Embryonic facial prominence (tissue), 1 donor: ENCODE data around the gene MB.

Experiments
- DNase-seq: peaks from one replicate; pipeline ENCODE4 v3.0.0-alpha.2; 2016; ENCODE audit errors: extremely low spot score

The MB gene

GRCh38 chr22:35572556-35572955, 44.6 kb downstream of the MB start:
- no peak for DNase-seq

DNA sequence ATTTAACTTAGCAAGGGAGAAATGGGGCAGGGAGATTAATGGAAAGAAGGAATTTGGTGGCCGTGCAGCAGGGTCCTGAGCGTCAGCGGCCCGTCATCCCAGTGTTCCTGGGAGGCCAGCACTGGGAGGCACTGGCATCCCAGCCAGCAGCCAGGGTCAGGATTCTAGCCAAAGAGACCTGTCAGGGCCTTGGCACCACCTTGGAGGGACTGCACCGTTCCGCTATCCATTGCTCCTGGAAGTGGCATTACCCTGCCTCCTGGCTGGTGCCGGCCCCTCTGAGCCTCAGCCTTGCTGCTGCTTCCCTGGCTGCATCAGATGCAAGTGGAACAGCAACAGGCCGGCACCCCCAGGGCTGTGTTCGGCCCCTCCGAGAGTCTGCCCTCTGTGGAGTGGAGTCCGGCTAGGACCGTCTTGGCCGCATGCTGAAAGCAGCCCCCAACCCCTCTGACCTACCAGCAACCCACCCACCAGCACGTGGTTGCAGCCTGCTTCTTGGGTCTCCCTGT, 46.4 kb downstream of the MB start:
- no peak for DNase-seq

- DNase-seq = no peak
These were observed 47.2 kb downstream of the MB start for GRCh38 chr22:35569916-35570315.

DNA sequence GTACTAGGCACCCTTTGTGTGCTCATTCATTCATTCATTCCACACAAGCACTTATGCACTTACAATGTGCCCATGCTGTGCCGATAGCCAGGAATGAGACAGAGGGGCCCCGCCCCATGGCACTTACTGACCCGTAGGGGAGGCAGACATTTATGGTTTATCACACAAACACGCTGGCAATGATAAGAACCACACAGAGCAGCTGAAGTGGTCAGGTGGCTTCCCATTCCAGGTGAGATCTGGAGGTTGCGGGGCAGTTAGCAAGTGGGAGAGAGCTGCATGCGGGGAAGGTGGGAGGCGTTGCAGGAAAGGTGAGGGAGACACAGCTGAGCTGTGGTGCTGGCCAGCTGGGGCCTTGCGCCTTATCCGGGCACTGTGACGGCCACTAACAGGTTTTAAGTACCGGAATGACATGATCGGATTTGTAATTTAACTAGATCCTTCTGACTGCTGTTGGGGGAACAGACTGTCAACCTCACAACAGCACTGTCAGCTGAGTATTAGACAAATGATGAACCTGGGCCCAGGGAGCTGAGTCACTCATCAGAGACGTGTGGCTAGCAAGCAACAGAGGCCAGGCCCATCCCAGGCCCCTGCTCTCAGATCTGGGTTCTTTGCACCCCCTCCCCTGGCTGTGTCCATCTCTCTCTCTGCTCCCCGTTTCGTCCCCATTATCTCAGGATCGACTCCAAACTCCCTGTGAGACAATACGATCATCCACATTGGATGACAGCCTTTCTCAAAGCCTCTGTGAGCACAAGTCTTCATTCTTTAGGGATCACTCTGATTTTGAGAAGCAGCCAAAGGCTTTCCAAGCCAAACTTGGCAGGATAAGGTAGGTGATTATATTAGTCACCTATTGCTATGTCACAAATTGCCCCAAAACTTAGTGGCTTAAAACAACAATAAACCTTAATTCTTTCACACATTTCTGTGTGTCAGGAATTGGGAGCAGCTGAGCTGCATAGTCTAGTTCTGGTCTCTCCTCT, 48.1 kb downstream of the MB start:
- no peak for DNase-seq

- no peak for DNase-seq
These were observed 49.6 kb downstream of the MB start for GRCh38 chr22:35567351-35568141.

DNA sequence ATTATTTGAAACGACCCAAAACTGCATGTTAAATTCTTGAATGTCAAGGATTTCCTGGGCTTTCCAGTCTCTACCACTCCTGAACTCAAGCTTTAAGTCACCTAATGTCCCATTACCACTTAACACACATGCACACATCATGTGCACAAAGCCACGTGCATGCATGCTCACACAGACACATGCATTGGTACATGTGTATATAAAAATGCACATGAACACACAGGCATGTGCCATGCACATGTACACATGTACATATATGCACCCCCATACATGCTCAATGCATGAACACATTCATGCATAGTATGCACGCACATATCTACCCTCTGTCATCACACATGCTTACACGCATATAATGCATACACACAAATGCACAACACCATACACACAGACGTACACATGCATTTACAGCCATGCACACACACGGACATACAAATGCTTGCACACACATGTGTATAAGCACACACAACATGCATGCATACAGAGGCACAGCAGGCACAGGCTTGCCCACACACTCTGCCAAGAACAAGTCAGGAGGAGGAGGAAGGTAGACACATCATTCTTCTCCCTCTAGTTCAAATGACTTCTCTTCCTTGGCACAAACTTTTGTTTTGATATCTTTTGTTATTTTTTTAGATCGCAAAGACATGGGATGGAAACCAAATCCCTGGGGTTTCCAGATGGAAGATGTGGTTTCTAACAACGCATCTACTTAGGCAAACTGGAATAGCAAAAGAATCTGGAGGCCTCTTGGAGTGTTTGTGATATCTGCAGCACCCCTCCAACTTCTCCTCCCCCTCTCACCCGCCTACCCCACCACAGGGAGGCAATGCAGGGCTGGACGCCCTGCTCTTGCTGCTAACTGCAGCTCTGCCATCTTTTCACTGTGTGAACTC, 51.9 kb downstream of the MB start:
- no peak for DNase-seq

DNA sequence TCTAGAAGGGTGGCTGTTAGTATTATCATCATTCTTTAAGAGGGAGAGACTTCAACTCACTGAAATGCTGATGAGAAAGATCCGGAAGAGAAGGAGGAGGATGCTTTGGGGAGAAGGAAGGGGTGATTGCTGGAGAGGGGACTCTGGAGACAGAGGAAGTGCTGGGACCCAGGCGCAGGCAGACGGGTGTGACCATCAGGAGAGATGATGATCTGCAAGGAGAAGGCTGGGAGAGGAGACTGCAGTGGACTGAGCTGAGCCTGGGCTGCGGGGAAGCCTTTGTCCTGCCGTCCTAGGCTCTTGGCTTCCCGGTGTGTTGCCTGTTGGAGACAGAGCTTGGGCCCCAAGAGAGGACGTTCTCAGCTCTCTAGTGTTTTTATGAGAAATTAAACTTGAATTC, 53.9 kb downstream of the MB start:
- no peak for DNase-seq

GRCh38 chr22:35561796-35562526, 55.2 kb downstream of the MB start:
- no peak for DNase-seq

GRCh38 chr22:35560824-35561223, 56.3 kb downstream of the MB start:
- DNase-seq = no peak

DNA sequence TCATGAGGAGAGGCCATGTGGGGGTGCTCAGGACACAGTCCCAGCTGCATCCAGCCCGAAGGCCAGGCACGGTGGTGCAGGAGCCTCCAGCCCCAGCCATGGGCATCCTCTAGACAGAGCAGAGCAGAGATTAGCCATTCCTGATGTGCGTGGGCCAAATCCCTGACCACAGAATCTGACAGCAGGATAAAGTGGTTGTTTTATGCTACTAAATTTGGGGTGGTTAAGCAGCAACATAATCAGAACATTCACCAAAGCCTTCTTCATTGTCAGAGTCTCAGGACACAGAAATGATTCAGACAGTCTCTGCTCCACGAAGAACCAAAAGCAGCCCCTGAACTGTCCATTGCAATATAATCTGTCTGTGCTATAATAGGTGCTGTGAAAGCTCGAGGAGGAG, 56.8 kb downstream of the MB start:
- no peak for DNase-seq

DNA sequence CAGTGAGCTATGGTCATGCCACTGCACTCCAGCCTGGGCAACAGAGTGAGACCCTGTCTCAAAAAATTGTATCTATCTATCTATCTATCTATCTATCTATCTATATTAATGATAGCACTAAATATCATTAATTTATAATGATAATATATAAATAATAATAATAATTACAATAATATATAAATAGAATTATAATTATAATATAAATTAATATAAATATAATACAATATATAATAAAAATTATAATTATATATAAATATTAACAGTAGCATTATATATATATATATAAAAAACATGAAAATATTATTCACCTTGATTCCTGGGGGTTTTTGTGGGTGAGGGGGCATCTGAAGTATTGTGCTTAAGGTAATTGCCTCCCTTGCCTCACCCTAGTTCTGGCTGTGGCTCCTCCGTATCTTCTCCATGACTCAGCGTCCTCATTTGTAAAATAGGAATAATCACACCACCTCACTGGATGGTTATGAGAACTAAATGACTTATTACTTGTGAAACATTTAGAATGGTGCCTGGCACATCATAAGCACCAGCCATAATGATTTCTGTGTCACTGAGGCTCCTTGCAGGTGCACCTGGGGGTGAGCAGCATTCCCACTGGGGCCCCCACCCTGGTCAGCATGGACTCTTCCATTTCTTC, 57.6 kb downstream of the MB start:
- no peak for DNase-seq

DNA sequence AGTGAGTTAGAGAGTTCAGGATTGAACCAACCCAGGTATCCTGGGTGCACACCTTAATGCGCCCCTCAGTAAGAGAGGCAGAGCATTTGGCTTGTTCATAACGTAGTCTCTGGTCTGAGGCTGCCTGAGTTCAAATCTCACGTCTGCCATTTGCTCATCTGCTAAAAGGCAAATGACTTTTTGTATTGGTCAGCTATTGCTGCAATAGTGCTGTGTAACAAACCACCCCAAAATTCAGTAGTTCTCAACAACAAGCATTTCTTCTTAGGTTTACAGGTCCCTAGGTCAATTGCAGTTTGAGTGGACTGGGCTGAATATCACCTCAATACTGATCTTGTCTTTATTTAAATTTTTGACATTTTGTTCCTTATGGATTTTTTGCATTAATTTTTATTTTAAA, 58.4 kb downstream of the MB start:
- no peak for DNase-seq

- no peak for DNase-seq
These were observed 59.1 kb downstream of the MB start for GRCh38 chr22:35558031-35558430.
